ENCODE results near the gene C5orf52.
"Not testable (repeated sequence)": the region's sequence is repeated elsewhere in the genome, so short reads cannot be mapped to it uniquely, and the experiment has no call there.

GRCh38 chr5:157698674-157699073 lies 27.3 kb downstream of the C5orf52 start:
- not testable (repeated sequence) for TF ChIP-seq ZFP3 (CRISPR knock-in tag; IDR thresholded peaks at IDR 0.05); CREB5 (CRISPR knock-in tag; IDR thresholded peaks at IDR 0.05; ENCODE audit: low read depth)
